Astrocyte (in vitro differentiated cells and primary cell): Measurements from ENCODE around the gene TMEM179.

Experiments used
- EZH2 ChIP-seq: IDR thresholded peaks from 2 replicates; pipeline ENCODE4 v1.6.1; 2012; ENCODE audit warnings: mild to moderate bottlenecking, low read length, inconsistent platforms; ENCODE audit not compliant: insufficient read depth
- TF ChIP-seq, protein P1 (sequence below): IDR thresholded peaks from 2 replicates; pipeline ENCODE4 v1.5.1; 2011; ENCODE audit warnings: low read depth, mild to moderate bottlenecking, inconsistent platforms, low read length, moderate library complexity; ENCODE audit not compliant: insufficient read depth

DNA sequence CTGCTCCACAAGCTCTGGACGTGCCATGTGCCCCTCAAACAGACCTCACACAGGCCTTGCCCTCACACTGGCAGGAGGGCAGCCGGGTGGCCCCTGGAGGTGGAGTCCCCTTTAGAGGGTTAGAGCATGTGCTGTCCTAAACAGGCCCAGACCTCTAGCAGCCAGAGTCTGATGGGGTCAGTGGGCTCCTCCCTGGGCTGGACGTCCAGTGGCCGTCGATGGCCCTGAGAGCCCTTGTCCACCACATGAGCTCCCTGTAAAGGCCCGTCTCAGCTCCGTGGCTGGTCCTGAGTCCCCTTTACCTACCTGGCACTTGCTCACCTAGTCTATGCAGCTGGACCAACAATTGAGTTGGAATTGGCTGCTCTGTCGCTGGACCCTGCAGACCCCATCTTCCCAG lies 3.8 kb downstream of the TMEM179 start:
- TF ChIP-seq, protein P1, sequence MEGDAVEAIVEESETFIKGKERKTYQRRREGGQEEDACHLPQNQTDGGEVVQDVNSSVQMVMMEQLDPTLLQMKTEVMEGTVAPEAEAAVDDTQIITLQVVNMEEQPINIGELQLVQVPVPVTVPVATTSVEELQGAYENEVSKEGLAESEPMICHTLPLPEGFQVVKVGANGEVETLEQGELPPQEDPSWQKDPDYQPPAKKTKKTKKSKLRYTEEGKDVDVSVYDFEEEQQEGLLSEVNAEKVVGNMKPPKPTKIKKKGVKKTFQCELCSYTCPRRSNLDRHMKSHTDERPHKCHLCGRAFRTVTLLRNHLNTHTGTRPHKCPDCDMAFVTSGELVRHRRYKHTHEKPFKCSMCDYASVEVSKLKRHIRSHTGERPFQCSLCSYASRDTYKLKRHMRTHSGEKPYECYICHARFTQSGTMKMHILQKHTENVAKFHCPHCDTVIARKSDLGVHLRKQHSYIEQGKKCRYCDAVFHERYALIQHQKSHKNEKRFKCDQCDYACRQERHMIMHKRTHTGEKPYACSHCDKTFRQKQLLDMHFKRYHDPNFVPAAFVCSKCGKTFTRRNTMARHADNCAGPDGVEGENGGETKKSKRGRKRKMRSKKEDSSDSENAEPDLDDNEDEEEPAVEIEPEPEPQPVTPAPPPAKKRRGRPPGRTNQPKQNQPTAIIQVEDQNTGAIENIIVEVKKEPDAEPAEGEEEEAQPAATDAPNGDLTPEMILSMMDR = no peak
- no peak for TF ChIP-seq EZH2
